Middle frontal gyrus (tissue), 1 donor: ENCODE data around the gene LILRA5.
"Not testable (repeated sequence)": the region's sequence is repeated elsewhere in the genome, so short reads cannot be mapped to it uniquely, and the experiment has no call there.

Source experiments
- DNase-seq: peaks from one replicate; pipeline ENCODE4 v3.0.0-alpha.2; 2015; ENCODE audit warnings: low spot score; ENCODE audit errors: extremely low spot score

LILRA5 gene

DNA sequence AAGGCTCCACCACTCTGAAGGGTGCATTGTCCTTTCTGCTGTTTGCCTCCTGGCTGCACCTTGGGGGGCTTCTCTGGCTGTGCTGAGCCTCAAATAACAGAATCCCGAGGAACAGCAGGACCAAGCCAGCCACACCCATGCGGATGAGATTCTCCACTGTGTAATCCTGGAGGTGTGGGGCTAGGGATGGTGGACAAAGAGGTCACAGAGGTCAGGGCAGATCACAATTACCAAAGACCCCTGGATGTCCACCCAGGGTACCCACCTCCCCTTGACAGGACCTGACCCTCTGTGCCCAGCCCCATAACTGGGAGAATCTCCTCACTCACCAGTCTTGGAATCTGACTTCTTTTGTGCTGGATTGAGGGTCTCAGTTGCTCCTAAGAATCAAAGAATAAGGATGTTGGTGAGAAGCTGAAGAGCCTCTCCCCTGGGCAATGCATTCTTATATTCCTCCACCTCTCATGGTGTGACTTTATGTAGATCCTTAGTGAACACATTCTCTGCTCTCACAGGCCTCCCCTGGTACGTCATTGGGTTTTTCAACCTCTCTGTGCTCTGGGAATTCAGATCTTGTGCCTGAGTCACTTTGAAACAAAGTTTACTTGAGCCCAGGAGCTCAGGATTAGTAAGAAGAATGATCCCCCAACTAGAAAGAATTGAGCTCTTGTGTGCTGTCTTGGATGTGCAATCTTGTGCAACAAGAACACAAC, 20.8 kb upstream of the LILRA5 start:
- no peak for DNase-seq

DNA sequence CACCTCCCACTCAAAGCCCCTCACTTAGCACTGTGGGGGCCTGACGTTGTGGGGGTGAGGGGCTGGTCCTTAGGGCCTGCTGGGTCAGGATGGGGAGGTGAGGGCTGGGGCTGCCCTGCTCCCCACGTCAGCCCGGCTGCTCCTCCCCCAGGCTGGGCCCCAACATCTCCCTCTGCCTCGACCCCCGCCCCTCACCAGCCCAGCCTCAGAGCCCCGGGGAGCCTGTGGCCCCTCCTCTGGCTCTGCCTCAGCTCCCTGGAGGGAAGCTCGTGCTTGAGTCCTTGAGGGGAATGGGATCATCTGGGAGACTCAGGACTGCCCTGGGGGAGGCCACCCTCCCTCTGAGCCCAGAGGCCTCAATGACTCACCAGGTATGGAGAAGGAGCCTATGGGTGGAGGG, 19.2 kb upstream of the LILRA5 start:
- DNase-seq, result no peak

DNA sequence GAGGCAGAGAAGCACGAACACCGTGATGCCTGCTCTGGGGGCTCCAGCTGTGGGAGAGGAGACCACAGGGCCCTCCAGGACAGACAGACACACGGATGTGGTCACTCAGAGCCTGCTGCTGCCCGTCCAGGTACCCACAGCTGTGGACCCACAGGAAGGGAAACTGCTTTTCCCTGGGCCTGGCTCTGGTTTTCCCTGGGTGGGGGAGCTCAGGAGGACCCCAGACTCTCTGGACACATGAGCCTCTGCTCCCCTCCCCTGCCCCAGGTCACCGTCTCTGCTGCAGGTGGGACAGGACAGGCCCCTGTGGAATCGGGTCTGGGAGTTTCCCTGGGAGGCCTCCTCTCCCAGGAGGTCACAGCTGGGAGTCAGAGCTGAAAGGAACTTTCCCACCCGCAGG, 18.7 kb upstream of the LILRA5 start:
- no peak for DNase-seq

DNA sequence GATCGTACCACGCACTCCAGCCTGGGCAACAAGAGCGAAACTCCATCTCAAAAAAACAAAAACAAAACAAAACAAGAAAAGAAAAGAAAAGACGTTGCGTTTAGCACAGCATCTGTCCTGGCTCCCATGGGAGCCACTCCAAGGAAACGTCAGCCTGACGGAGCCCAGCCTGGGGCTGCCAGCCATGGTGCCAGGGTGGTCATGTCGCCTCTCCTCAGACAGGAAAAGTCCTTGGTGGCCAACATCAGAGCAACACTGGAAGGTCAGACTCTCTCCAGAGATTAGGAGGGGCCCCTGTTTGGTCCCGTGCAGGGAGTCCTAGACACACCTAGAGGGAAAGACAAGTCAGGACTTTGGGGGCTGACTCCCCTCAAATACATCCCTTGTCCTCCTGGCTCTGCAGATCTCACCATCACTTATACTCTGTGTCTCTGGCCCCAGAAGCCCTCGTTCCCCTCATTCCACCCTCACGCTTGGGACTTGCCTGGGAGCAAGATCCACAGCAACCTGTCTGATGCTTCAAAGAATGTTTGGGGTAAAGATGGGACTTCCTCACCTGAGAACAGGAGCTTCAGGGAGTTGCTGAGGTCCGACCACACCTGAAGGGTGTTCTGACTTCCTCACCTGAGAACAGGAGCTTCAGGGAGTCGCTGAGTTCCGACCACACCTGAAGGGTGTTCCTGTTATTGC, 16.7 kb upstream of the LILRA5 start:
- no peak for DNase-seq

DNA sequence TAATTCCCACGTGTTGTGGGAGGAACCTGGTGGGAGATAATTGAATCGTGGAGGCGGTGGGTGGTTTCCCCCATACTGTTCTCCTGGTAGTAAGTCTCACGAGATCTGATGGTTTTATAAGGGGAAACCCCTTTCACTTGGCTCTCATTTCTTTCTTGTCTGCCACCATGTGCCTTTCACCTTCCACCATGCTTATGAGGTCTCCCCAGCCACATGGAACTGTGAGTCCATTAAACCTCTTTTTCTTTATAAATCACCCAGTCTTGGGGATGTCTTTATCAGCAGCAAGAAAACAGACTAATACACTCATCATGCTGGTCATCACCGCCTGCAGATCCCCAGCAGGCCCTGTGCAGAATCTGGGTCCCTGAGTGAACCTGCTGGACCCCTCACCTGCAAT, 15.8 kb upstream of the LILRA5 start:
- DNase-seq, result not testable (repeated sequence)

DNA sequence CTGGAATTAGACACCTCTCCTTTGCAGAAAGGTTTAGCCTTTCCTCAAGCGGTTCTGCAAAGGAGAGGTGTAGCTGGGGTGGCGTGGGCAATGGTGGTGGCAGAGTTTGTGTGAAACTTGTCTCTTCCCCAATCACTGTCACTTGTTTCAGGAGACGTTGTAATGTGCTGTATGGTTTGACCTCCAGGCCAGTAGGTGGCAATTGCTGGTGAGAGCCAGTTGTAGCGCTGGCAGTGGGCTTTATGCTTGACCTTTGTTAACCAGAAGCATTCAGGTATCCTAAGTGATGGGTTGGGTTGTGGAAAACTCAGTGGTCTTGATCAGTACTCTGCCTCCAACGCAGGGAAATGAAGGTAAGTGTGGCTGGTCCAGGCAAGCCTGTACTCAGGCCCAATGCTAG, 12.7 kb upstream of the LILRA5 start:
- no peak for DNase-seq

DNA sequence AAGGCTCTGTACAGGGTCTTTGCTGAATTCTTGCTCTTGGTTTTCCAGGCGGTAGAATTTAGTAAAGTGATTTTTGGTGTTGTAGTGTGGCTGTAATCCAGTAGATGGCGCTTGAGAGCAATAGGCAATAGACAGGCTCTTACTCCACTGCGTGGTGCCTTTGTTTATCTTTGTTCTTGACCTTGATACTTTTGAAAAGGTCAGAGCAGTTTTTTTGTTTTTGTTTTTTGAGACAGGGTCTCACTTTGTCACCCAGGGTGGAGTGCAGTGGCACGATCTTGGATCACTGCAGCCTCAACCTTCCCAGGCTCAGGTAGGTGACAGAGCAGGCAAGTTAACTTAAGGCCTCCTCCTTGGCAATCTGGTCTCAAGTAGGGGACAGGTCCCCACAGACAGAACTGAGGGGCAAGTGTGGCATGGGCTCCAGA, 12.2 kb upstream of the LILRA5 start:
- DNase-seq, result peak; percentile 22

DNA sequence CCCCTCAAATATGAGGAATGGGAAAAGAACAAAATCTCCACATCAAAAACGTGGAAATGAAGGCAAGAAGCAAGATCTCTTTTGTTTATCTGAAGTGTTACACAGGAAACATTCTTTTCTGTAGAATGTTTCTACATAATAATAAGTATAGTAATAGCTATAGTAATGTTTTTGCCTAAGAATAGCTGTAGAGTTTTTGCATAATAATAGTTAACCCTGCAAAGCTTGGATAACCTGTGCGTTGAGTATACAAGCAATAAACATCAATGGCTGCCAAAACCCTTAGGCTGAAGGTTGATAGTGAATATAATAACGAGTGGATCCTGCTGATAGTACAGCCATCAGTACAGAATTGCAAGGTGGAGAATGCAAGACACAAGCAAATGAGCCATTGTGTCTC, 11.1 kb upstream of the LILRA5 start:
- no peak for DNase-seq

DNA sequence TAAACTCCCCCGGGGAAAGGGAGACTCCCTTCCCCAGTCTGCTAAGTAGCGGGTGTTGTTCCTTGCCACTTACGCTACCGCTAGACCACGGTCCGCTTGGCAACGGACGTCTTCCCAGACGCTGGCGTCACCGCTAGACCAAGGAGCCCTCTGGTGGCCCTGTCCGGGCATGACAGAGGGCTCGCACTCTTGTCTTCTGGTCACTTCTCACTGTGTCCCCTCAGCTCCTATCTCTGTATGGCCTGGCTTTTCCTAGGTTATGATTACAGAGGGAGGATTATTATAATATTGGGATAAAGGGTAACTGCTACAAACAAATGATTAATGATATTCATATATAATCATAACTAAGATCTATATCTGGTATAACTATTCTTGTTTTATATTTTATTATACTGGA, 10.0 kb upstream of the LILRA5 start:
- DNase-seq, result not testable (repeated sequence)

DNA sequence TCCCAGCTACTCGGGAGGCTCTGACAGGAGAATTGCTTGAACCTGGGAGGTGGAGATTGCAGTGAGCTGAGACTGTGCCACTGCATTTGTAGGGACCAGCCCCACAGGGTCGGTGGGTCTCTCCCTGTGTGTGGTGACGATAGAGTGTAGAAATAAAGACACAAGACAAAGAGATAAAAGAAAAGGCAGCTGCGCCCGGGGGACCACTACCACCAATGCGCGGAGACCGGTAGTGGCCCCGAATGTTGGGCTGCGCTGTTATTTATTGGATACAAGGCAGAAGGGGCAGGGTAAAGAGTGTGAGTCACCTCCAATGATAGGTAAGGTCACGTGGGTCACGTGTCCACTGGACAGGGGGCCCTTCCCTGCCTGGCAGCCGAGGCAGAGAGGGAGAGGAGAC, 9.3 kb upstream of the LILRA5 start:
- DNase-seq, result not testable (repeated sequence)

DNA sequence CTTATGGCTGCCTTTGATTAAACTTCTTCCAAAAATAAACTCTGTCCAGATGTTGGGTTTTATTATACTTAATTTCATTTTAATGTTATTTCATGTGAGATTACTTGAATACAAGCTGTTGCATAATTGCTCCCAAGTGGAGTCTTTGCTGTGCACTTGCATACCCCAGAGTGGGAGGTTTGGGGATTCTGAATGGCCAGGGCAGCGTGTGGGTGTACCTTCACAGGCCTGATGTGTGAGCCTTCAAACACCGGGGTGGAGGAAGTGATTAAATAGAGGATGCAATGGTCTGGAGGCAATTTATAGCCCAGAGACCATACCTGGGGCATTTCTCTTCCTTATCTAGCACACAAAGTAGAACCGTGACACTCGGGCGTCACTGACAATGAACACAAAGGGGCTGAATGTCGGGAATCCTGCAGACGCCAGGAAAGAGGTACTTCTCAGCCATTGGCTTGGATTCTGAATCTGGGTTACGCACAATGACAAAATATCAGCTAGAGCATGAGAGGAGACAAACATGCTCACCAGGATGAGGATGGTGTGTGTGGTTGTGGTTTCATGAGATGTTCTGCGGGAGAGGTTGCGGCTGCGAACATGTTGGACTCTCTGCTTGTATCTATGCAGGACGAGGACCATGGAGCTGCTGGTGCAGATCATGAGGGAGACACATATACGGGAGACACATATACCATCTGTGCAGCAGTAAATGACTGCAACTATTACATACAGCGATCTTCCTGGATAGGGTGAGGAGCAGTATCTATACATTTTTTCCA, 7.1 kb upstream of the LILRA5 start:
- no peak for DNase-seq

DNA sequence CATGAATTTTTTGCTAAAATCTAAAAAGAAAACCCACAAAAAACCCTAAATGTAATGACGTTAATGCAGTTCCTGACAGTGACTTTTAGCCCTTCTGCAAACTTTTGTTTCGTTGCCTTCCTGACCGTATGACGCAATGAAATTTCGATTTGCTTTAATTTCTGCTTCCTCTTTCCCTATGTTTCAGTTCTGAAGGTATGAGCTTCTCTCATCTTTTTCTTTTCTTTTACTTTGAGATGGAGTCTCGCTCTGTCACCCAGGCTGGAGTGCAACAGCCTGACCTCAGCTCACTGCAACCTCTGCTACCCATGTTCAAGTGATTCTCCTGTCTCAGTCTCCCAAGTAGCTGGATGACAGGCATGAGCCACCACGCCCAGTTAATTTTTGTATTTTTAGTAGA, 6.1 kb upstream of the LILRA5 start:
- no peak for DNase-seq

DNA sequence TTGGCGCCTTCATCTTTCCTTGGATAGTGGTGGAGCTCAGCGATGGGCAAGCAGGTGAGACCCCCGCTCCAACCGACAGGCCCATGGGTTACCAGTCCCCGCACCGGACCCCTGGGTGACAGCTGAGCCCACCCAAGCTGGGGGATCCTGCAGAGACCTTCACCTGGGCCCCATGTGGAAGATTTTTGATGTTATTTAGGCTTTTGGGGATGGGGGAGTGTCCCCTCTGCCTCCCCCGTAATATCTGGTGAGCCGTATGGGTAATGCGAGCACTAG, 4.9 kb upstream of the LILRA5 start:
- no peak for DNase-seq

DNA sequence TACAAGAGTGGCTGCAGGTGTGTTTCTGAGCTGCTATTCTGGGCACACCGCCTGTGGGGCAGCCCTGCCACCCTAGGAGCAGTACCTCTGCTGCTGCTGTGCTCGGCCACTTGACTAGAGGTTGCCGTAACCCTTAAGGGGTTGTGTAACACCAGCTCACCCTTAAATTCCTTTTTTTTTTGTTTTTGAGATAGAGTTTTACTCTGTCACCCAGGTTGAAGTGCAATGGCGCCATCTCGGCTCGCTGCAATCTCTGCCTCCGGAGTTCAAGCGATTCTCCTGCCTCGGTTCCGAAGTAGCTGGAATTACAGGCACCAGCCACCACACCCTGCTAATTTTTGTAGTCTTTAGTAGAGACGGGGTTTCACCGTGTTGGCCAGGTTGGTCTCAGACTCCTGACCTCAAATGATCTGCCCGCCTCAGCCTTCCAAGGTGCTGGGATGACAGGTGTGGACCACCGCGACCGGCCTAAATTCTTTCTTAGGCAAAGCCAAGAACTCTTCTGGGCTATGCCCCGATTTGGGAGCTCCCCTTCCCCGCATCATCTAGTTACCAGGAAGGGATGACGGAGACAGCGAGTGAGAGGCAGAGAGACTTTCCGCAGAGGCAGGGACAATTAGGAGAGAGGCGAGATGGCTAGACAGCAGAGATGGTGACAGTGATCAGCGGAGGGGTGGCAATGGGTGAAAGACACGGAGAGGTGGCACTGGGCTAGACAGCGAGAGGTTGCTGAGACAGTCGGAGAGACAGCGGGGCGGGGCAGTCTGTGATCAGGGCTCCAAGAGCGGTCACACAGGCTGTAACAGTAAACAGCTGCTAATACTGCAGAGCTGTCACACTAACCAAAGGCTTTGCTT, 4.4 kb upstream of the LILRA5 start:
- DNase-seq, result no peak

DNA sequence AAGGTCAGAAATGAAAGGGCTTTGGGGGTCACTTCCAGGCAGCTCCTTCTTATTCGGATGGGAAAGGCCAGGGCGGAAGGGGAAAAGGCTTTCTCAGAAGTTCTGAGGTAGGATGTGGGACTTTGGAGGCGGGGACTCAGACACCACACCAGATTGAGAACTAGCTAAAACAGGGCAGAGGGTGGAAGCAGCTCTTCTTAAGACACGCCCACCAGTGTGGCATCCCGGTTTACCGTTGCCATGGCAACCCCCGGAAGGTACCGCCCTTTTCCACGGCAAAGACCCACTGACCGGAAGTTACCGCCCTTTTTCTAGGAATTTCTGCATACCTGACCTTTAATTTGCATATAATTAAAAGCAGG, 3.8 kb upstream of the LILRA5 start:
- DNase-seq, result no peak

DNA sequence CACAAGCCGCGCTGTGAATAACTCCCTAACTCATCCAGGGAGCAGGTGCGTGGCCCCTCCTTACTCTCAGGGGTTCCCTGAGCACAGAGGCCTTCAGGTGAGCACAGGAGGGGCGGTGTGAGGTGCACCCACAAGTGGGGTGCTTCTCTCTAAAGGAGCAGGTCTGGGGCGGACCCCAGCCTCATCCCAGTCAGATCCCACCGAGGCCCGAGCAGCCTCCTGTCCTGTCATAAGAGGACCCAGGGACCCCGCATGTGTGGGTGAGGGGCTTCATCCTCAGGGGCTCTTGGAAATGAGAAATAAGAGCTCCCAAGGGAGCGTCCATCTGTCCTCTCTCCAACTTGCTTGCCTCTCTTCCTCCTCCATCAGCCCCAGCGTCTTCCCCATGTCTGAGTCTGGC, 3.0 kb upstream of the LILRA5 start:
- DNase-seq, result no peak

DNA sequence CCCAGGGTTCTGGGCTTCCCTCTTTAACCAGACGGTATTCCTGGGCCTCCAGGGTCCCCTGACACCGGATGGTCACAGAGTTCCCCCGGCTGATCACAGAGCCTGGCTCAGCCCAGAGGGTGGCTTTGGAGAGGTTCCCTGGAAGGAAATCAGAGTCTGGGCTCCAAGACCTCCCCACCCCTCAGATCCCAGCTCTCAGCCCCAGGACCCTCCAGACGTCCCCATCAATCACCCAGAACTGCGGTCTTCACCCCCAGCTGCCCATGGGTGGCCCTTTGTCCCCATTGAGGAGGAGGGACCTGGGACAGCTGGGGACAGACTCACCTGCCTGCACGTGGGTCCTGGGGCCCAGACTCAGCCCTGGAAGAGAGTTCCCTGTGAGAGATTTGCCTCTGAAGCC, 955 bp downstream of the LILRA5 start:
- no peak for DNase-seq

DNA sequence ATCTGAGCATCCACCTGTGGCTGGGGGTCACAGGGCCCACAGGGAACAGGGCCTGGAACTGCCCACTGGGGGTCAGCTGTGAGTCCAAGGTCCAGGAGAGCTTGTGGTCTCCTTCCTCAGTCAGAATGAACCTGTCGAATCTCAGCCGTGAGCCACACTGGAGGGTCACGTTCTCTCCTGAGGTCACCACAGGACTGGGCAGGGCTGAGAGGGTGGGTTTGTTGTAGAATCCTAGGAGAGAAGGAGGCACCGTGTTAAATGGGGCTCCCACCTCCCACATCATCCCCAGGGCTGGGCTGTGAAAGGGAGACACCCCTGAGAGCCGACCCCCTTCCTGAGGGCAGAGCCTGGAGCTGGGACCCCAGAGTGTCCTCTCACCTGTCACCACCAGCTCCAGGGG, 1.5 kb downstream of the LILRA5 start:
- DNase-seq, result no peak

DNA sequence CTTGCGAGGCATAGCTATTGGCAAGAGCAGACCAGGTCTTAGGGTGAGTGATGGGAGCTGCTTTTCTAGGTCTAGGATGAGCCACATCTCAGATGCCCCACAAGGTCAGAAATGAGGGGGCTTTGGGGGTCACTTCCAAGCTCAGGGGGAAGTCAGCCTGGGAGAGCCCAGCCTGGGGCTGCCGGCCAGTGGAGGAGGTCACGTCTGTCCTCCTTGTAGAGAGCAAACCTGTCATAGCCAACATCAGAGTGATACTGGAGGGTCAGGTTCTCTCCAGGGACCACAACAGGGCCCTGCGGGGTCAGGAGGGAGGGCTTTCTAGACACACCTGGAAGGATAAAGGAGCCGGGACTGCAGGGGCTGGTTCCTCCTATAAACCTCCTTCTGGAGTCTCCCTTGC, 2.4 kb downstream of the LILRA5 start:
- DNase-seq, result no peak

DNA sequence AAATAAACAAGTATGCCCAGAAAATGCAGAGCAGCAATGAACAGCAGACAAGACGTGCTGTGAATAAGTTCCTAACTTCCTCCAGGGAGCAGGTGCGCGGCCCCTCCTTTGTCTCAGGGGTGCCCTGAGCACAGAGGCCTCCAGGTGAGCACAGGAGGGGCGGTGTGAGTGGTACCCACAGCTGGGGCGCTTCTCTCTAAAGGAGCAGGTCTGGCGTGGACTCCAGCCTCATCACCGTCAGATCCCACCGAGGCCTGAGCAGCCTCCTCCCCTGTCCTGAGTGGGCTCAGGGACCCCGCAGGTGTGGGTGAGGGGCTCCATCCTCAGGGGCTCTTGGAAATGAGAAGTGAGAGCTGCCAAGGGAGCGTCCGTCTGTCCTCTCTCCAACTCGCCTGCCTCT, 3.2 kb downstream of the LILRA5 start:
- DNase-seq, result no peak

DNA sequence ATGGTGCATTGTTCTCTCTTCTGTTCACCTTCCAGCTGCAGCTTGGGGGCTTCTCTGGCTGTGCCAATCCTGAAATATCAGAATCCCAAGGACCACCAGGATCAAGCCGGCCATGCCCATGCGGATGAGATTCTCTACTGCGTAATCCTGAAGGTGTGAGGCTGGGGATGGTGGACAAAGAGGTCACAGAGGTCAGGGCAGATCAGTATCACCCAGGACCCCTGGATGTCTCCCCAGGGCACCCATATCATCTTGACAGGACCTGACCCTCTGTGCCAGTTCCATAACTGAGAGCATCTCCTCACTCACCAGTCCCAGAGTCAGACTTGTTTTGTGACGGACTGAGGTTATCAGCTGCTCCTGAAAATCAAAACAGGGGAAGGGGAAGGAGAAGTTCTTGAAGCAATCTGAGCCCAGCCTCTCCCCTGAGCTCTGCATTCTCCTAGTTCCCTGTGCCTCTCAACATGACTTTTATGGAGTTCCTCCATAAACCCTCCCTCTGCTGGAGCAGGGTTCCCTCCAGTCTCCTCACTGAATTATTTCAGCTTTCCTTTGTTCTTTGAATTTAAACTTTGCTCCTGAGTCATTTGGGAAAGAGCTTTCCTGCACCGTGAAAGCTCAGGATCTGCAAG, 5.5 kb downstream of the LILRA5 start:
- no peak for DNase-seq
